Measurements from ENCODE around the gene PELI1.

PELI1 gene

DNA sequence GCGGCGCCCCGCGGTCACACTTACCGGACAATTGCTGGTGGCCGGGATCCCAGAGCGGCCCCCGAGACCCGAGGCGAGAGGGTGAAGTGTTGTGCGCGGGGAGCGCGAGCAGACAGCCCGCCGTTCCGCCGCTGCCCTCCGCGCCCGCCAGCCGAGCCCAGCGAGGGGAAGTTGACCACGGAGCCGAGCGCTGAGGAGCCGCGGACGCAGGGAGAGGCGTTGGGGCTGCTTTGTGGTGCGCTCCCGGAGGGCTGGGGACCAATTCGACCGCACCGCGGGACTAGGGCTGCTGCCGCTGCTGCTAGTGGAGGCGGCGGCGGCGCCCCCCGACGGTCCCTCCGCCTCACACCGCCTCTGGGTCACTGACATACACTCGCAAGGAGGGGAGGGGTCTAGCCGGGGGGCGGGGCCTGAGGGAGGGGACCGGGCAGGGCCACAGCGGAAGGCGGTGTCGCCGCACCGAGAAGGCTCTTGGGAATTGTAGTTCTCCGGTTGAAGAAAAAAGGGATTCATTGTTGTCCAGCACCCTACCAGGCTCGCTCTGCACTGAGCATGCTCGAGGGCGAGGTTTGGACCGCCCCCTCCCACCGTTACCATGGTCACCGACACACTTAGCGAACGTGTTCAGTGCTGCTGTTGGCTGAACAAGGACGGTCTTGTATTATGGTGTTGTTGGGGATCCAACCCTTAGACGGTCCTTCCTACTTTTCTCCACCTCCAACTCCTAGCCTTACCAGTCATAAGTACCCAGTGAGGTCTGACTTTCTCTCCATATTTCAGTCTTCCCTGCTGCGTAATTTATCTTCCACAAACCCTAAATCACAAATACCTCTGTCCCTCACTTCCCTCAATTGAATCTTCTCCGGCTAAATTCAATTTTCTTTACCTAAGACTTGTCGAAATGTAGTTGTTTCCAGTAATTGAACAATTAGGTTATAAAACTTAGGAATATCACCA lies at the start of gene PELI1:
PELI1 (minus strand) TSS at position 364 of the 957 bp plus-strand sequence. CDS start 36,110 bp downstream, outside the sequence.
- peak; percentile 92 for DNase-seq
- H3K36me3 Mint-ChIP-seq = peaks cover 2 to 3% of the 10 kb centered on the region in 2 donors
- peak within 1 kb of the TSS; percentile 89 to 94 for H3K4me3 Mint-ChIP-seq
- ATAC-seq (replicated peaks) = peak; percentile 88 to 92
- no peaks in the 10 kb centered on the region for H3K9me3 Mint-ChIP-seq
- peaks cover 14 to 25% of the 10 kb centered on the region in 2 donors for H3K4me1 Mint-ChIP-seq
- peak within 1 kb of the TSS; percentile 96 for H3K27ac Mint-ChIP-seq
- H3K27me3 Mint-ChIP-seq = no peaks in the 10 kb centered on the region

GRCh38 chr2:64193491-64193890 lies 49.3 kb upstream of the PELI1 start:
- DNase-seq (no peak), ATAC-seq (replicated peaks) (no peak)
- H3K4me3 Mint-ChIP-seq = no peak overlapping the region
- peaks cover 30 to 56% of the 10 kb centered on the region in 2 donors for H3K4me1 Mint-ChIP-seq
- H3K36me3 Mint-ChIP-seq = no peaks in the 10 kb centered on the region
- H3K9me3 Mint-ChIP-seq = no peaks in the 10 kb centered on the region
- H3K27me3 Mint-ChIP-seq = peaks cover 0 to 11% of the 10 kb centered on the region in 2 donors
- H3K27ac Mint-ChIP-seq = no peak overlapping the region

- Mint-ChIP-seq H3K27me3 (peaks cover 0 to 10% of the 10 kb centered on the region in 2 donors), H3K27ac (peak overlapping the region; percentile 94), H3K36me3 (no peaks in the 10 kb centered on the region), H3K4me3 (peak overlapping the region in 1 of 2 donors; percentile 51), H3K9me3 (no peaks in the 10 kb centered on the region), H3K4me1 (peaks cover 30 to 51% of the 10 kb centered on the region in 2 donors)
- peak; percentile 89 to 90 for ATAC-seq (replicated peaks)
- no peak for DNase-seq
These were observed 48.5 kb upstream of the PELI1 start for GRCh38 chr2:64192664-64193105.

DNA sequence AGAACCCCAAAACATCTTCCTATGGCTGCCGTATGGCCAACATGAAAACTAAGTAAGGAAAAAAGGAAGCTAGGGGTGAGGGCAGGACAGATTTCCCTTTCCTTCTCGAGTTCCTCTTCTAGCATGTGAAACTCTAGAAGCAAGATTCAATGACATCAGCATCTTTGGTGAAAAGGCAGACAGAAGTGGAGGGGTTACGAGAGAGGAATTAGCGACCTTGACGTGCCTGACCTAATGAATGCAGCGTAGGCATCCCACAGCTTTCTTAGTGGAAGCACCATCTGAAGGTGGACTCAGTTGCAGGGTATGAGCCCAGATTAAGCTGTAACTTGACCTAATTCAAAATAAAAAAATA lies 47.9 kb upstream of the PELI1 start:
- H3K4me3 Mint-ChIP-seq = peak overlapping the region in 1 of 2 donors; percentile 51
- peaks cover 0 to 5% of the 10 kb centered on the region in 2 donors for H3K27me3 Mint-ChIP-seq
- H3K4me1 Mint-ChIP-seq = peaks cover 28 to 48% of the 10 kb centered on the region in 2 donors
- peak; percentile 85 to 86 for ATAC-seq (replicated peaks)
- DNase-seq = no peak
- peak overlapping the region; percentile 94 for H3K27ac Mint-ChIP-seq
- H3K9me3 Mint-ChIP-seq = no peaks in the 10 kb centered on the region
- no peaks in the 10 kb centered on the region for H3K36me3 Mint-ChIP-seq

DNA sequence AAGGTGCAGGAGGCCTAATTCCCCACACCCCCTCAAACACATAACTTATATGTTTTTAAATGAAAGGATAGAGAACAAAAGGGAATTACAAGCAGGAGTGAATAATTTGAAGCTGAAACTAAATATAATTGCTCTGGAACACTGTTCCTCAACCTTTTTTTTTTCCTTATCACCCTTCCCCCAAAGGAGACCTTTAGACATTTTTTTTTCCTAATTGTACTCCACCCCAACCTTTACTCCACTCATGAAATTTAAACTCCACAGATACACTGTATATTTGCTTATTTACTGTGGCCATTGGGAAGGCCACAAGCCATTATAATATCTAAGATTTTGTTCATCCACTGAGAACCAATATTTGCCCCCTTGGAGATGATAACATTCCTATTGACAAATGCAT lies 45.4 kb upstream of the PELI1 start:
- H3K36me3 Mint-ChIP-seq = no peaks in the 10 kb centered on the region
- H3K27me3 Mint-ChIP-seq = peaks cover 5 to 11% of the 10 kb centered on the region in 2 donors
- H3K4me1 Mint-ChIP-seq = peaks cover 36 to 59% of the 10 kb centered on the region in 2 donors
- DNase-seq (no peak), ATAC-seq (replicated peaks) (no peak)
- H3K9me3 Mint-ChIP-seq = no peaks in the 10 kb centered on the region
- no peak overlapping the region for H3K4me3 Mint-ChIP-seq
- no peak overlapping the region for H3K27ac Mint-ChIP-seq

DNA sequence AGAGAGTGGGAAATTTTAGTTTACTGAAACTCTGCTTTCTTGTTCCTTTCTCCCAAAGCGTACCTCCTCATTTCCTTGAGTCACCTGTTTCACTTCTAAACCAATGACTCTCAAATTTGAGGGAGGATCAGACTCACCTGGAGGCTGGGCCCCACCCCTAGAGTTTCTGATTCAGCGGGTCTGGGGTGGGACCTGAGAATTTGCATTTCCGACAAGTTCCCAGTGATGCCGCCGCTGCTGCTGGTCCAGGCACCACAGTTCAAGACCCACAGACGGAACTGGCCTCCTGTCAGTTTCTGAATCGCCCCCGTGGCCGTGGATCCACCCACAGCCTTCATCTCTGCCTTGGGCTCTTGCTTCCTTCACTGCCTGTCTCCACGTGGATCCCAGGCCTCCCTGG lies 44.9 kb upstream of the PELI1 start:
- H3K27me3 Mint-ChIP-seq = peaks cover 5 to 11% of the 10 kb centered on the region in 2 donors
- H3K4me3 Mint-ChIP-seq = no peak overlapping the region
- DNase-seq (no peak), ATAC-seq (replicated peaks) (no peak)
- H3K27ac Mint-ChIP-seq = no peak overlapping the region
- H3K4me1 Mint-ChIP-seq = peaks cover 36 to 58% of the 10 kb centered on the region in 2 donors
- H3K36me3 Mint-ChIP-seq = no peaks in the 10 kb centered on the region
- no peaks in the 10 kb centered on the region for H3K9me3 Mint-ChIP-seq

DNA sequence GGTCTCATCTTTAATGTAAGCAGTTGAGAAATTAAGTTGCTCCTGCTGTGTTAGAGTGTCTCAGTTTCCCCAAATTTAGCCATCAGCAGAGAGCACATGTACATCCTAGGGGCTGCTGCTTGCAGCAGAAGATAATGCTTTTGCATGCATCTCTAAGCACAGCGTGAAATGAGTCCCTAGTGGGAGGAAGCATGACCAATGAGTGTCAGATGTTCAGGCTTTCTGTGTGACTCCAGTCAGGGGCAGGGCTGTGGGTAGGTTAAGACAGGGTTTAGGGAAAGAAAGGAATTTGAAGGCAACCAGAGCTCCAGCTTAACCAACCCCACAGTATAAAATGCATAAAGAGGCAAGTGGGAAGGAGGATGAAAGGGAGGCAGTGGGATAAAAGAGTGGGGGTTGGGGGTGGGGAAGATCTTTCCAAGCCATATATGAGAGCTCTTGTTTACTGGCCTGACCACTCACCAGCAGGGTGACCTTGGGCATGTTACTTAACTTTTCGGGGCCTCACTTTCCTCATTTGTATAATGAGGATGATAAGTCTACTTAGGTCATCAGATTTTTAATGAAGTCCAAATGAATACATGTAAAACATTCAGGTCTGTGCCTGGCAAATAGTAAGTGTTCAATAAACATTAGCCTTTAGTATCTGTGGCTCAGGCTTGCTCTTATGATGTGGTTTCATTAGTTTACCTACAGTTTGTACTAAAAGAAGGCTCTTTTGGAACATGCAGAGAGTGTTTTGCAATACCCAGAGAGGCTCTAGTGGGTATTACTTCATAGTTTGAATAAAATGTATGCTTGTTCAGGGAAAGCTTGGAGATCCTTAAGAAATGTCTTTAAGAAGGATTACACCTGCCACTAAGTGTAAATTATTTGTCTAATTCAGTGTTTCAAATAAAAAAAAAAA lies 42.7 kb upstream of the PELI1 start:
- H3K27ac Mint-ChIP-seq = peak overlapping the region; percentile 67
- ATAC-seq (replicated peaks) (peak; percentile 62 to 72), DNase-seq (no peak)
- peaks cover 26 to 40% of the 10 kb centered on the region in 2 donors for H3K4me1 Mint-ChIP-seq
- H3K4me3 Mint-ChIP-seq = no peak overlapping the region
- H3K9me3 Mint-ChIP-seq = no peaks in the 10 kb centered on the region
- H3K27me3 Mint-ChIP-seq = peaks cover 13 to 16% of the 10 kb centered on the region in 2 donors
- H3K36me3 Mint-ChIP-seq = no peaks in the 10 kb centered on the region

DNA sequence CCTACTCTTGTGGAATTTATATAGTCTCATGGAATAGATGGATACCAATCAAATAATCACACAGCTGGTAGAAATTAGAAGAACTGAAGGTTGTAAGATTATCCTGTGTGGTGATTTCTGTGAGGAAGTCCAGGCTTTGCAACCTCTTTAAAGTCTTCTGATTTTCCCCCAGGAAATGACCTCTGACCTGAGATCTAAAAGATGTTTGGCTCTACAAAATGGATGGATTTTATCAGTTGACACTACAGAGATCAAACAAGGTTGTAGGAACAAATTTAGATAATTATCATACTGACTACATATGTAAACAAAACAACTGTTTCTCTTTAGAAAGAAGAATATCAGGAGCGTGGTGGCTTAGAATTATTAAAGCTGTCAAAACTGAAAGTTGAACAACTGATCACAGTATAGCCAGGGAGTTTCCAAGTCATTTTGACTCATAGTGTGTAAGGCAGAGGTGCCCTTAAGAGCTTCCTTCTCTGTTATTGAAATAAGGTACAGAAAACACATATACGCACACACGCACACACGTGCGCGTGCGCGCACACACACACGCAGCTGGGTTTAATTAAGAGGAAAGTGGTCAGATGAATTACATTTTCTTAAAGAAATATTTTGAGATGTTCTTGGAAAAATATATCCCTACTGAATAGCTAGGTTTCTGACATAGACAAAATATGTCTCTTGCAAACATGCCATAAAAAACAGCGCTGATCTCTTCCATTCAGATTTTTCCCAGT lies 35.5 kb upstream of the PELI1 start:
- Mint-ChIP-seq H3K36me3 (no peaks in the 10 kb centered on the region), H3K9me3 (no peaks in the 10 kb centered on the region), H3K27me3 (peaks cover 10 to 12% of the 10 kb centered on the region in 2 donors), H3K27ac (peak overlapping the region; percentile 88), H3K4me1 (peaks cover 9 to 13% of the 10 kb centered on the region in 2 donors), H3K4me3 (no peak overlapping the region)
- DNase-seq = no peak
- peak; percentile 90 to 99 for ATAC-seq (replicated peaks)

GRCh38 chr2:64177315-64177714 lies 33.1 kb upstream of the PELI1 start:
- Mint-ChIP-seq H3K4me3 (no peak overlapping the region), H3K27ac (no peak overlapping the region), H3K4me1 (peaks cover 9 to 15% of the 10 kb centered on the region in 2 donors), H3K9me3 (no peaks in the 10 kb centered on the region), H3K27me3 (peaks cover 4 to 5% of the 10 kb centered on the region in 2 donors), H3K36me3 (no peaks in the 10 kb centered on the region)
- no peak for DNase-seq
- ATAC-seq (replicated peaks) = no peak

GRCh38 chr2:64175419-64176197 lies 31.4 kb upstream of the PELI1 start:
- no peaks in the 10 kb centered on the region for H3K9me3 Mint-ChIP-seq
- H3K4me1 Mint-ChIP-seq = peaks cover 9 to 13% of the 10 kb centered on the region in 2 donors
- peaks cover 4 to 5% of the 10 kb centered on the region in 2 donors for H3K27me3 Mint-ChIP-seq
- no peak overlapping the region for H3K4me3 Mint-ChIP-seq
- ATAC-seq (replicated peaks) (no peak), DNase-seq (no peak)
- no peak overlapping the region for H3K27ac Mint-ChIP-seq
- H3K36me3 Mint-ChIP-seq = no peaks in the 10 kb centered on the region

- peaks cover 0 to 7% of the 10 kb centered on the region in 2 donors for H3K4me1 Mint-ChIP-seq
- H3K36me3 Mint-ChIP-seq = no peaks in the 10 kb centered on the region
- H3K4me3 Mint-ChIP-seq = no peak overlapping the region
- peak overlapping the region; percentile 57 for H3K27ac Mint-ChIP-seq
- no peak for ATAC-seq (replicated peaks)
- H3K27me3 Mint-ChIP-seq = peaks cover 4 to 5% of the 10 kb centered on the region in 2 donors
- no peak for DNase-seq
- no peaks in the 10 kb centered on the region for H3K9me3 Mint-ChIP-seq
These were observed 29.2 kb upstream of the PELI1 start for GRCh38 chr2:64173156-64174135.

- H3K27me3 Mint-ChIP-seq = no peaks in the 10 kb centered on the region
- peaks cover 0 to 2% of the 10 kb centered on the region in 2 donors for H3K4me1 Mint-ChIP-seq
- H3K4me3 Mint-ChIP-seq = no peak overlapping the region
- ATAC-seq (replicated peaks) = no peak
- no peak overlapping the region for H3K27ac Mint-ChIP-seq
- DNase-seq = no peak
- H3K9me3 Mint-ChIP-seq = no peaks in the 10 kb centered on the region
- no peaks in the 10 kb centered on the region for H3K36me3 Mint-ChIP-seq
These were observed 24.5 kb upstream of the PELI1 start for GRCh38 chr2:64168756-64169155.

Measured in stimulated activated naive B cell treated with anti-CD40 and anti-IgM and Interleukin-4, amounts not matched to agents 10 μg/mL and 1 μg/mL and 100 μg/mL, for 72 hours (primary cell).